ENCODE data around the gene AVPR1A.

The AVPR1A gene

GRCh38 chr12:63093084-63093483, 57.9 kb downstream of the AVPR1A start:
- peaks cover 4% of the 10 kb centered on the region for H3K4me1 ChIP-seq (ENCODE audit: control insufficient read depth, insufficient read depth, low read length)
- H3K36me3 ChIP-seq (ENCODE audit: control insufficient read depth, insufficient read depth, low read length): no peaks in the 10 kb centered on the region
- no peak overlapping the region for H3K4me3 ChIP-seq (ENCODE audit: low read depth, low read length)
- H3K27me3 ChIP-seq (ENCODE audit: control insufficient read depth, insufficient read depth, low read length): no peaks in the 10 kb centered on the region
- no peak overlapping the region for H3K9ac ChIP-seq (ENCODE audit: low read depth, low read length)
- H3K9me3 ChIP-seq (ENCODE audit: control insufficient read depth, insufficient read depth, low read length): no peaks in the 10 kb centered on the region
